GM18519 (cell line): Measurements from ENCODE around the gene RBM41.

ENCODE experiments used
- ATAC-seq: cut with Tn5 transposase; IDR thresholded peaks from one replicate; pipeline ENCODE4 v1.9.1; 2021; ENCODE audit warnings: mild to moderate bottlenecking, moderate library complexity; ENCODE audit not compliant: unreplicated experiment, low FRiP score

Gene RBM41

GRCh38 chrX:107047622-107048021 is 71.0 kb downstream of the RBM41 start:
- no peak for ATAC-seq

GRCh38 chrX:107029752-107030151 is 88.9 kb downstream of the RBM41 start:
- no peak for ATAC-seq

- ATAC-seq: no peak
These were observed 93.1 kb downstream of the RBM41 start for GRCh38 chrX:107025545-107025944.

- no peak for ATAC-seq
These were observed 103.7 kb downstream of the RBM41 start for GRCh38 chrX:107014936-107015335.
